ENCODE measurements around the gene RNF212.

DNA sequence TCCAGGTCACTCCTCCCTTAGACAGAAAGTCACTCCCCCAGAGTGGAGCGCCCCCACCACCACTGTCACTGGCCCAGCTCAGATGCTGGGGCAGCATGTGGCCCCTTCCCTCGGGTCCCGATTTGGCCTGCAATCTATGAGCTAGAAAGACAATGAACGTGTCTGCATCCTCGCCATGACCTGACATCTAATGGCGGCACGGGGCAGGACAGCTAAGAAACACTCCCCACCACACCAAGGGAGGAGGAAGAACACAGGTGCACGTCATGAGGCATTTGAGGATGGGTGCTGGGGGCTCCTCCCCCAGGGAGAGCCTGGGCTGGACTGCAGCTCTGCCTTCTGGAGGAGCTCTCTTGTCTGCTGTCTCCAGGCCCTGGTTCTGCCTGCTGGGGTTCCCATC lies 8.7 kb downstream of the RNF212 start:
- TF ChIP-seq EZH2 (IDR thresholded peaks at IDR 0.05) (no peak), POLR2AphosphoS5 (IDR thresholded peaks at IDR 0.05; ENCODE audit: borderline replicate concordance, low read depth, low read length) (no peak), FOXP2 (optimal IDR thresholded peaks at IDR 0.05; ENCODE audit: control extremely low read depth, extremely low read length, insufficient read depth) (no peak)

Data from SK-N-MC (cell line).